ENCODE results near the gene GAMT.
"Not testable (repeated sequence)": the region's sequence is repeated elsewhere in the genome, so short reads cannot be mapped to it uniquely, and the experiment has no call there.

The GAMT gene

GRCh38 chr19:1433119-1434039 is 32.0 kb upstream of the GAMT start:
- no peak for DNase-seq (ENCODE audit: low spot score)

DNA sequence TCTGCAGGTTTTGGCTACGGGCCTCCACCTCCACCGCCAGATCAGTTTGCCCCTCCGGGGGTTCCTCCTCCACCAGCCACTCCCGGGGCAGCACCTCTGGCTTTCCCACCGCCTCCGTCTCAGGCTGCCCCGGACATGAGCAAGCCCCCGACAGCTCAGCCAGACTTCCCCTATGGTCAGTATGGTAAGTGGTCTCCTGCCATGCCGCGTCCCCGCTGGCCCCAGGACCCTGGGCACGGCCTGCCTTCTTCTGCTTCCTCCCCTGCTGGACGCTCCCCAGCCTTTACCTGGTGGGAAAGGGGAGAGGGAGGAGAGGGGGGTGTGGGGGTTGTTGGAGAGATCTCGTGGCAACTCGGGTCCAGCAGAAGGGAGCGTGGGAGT is 31.2 kb upstream of the GAMT start:
- DNase-seq (ENCODE audit: low spot score) = no peak

GRCh38 chr19:1431759-1432506 is 30.6 kb upstream of the GAMT start:
- DNase-seq (ENCODE audit: low spot score) = no peak

DNA sequence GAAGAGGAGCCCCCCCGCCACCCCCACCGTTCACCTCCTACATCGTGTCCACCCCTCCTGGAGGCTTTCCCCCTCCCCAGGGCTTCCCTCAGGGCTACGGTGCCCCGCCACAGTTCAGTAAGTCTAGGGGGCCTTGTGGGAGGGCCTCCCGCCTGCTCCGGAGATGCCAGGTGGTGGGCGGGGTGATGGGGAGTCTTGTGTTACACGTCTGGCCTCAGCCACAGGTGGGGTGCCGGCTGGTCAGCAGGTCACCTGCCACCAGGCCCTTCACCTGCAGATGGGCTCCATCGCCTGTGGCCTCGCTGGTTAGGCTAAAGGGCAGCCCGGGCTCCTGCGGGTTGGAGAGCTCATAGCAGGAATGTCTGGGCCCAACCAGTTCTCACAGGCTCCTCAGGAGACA is 28.9 kb upstream of the GAMT start:
- DNase-seq (ENCODE audit: low spot score) = no peak

DNA sequence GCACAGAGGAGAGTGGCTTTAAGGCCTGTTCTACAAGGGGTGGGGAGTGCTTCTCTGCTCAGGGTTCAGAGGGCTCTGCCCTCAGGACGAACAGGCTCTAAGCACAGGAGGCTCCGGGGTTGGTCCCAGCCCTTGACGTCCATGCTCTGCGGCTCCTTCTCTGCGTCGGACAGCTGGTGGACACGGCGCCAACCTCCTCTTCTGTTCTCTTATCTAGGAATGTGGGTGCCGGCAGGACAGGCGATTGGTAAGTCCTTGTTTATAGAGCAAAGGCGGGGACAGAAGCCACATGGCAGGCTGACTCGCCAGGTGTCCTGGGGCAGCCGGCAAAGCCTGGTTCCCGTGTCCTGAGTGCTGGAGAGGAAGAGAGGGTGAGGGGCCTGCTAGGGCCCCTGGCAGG is 28.4 kb upstream of the GAMT start:
- DNase-seq (ENCODE audit: low spot score) = no peak

DNA sequence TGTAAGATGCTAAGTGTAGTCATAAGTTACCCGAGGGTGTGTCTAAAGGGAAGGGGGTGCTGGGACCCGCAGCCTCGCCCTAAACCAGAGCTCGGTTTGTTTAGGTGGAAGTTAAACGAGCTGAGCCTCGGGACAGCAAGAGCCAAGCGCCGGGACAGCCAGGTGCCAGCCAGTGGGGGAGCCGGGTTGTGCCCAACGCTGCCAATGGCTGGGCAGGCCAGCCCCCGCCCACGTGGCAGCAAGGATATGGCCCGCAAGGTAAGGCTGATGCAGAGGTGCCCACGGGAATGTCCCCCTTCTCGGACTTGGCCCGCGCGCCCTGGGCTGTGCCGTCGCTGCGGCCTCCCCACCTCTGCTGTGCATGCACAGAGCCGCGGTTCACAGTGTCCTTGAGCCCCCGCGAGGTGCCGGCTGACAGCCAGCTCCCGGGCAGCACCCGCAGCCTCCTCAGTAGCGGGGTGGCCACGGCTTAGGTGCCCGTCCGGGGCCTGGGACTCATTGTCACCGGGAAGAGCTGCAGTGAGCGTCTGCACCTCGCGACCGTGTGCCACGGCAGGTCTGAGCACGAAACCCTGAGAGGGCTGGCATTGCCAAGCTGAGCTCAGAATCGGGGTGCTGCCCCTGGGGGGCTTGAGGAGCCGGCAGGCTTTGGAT is 27.5 kb upstream of the GAMT start:
- no peak for DNase-seq (ENCODE audit: low spot score)

- no peak for DNase-seq (ENCODE audit: low spot score)
Measured at GRCh38 chr19:1427221-1427920, 26.0 kb upstream of the GAMT start.

DNA sequence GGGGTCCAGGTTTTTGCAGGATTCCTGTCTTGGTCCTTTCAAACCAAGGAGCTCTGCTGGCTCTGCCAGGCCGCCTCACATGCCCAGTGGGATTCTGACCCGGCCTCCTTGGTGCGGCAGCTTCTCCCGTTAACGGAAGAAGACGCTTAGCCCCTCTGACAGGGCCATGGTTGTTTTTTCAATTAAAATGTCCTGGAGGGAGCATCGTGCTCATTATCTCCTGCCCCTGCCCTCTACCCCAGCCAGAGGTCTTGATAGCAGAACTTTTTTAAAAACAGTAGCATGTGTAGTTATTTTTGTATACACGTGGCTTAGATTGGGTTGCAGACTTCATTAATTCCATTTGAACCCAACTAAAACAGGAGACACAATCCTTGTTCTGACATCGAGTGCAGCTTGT is 25.4 kb upstream of the GAMT start:
- DNase-seq (ENCODE audit: low spot score) = no peak

GRCh38 chr19:1425902-1426301 is 24.6 kb upstream of the GAMT start:
- DNase-seq (ENCODE audit: low spot score) = no peak

GRCh38 chr19:1425102-1425837 is 23.9 kb upstream of the GAMT start:
- no peak for DNase-seq (ENCODE audit: low spot score)

- DNase-seq (ENCODE audit: low spot score) = no peak
Measured at GRCh38 chr19:1424192-1424955, 23.0 kb upstream of the GAMT start.

GRCh38 chr19:1423436-1424191 is 22.3 kb upstream of the GAMT start:
- DNase-seq (ENCODE audit: low spot score) = no peak

- no peak for DNase-seq (ENCODE audit: low spot score)
Measured at GRCh38 chr19:1422943-1423342, 21.6 kb upstream of the GAMT start.

- DNase-seq (ENCODE audit: low spot score) = no peak
Measured at GRCh38 chr19:1422360-1422759, 21.0 kb upstream of the GAMT start.

GRCh38 chr19:1421958-1422305 is 20.6 kb upstream of the GAMT start:
- no peak for DNase-seq (ENCODE audit: low spot score)

DNA sequence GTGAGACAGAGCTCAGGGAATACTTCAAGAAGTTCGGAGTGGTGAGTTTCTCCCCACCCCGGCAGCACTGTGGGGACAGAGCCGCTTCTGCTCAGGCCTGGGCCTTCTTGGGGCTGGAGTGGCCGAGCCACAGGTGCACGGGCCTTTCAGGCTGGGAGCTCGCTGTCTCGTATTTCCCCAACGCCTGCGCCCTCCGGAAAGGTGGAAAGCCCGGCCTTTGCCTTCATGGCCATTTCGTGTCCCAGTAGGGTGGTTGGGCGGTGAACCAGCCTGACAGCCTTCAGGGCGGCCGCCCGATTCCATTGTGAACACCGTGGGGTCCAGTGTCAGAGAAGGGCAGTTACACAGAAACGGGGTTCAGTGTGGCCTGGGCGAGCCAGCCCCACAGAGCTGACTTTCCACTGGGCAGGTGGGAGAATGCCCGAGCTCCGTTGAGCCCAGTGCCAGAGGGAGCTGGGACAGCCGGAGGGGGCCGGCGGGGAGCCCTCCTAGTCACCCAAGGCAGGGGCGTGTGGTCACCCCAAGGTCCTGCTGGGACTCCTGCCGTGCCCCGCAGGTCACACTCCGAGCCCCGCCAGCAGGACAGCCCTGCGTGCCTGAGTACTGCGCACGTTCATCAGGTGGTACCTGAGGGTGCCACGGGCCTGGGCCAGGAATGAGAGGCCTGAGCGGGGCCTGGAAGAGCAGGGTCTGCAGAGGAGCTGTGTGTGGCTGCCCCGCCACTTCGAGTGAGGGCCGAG is 20.0 kb upstream of the GAMT start:
- DNase-seq (ENCODE audit: low spot score) = no peak

DNA sequence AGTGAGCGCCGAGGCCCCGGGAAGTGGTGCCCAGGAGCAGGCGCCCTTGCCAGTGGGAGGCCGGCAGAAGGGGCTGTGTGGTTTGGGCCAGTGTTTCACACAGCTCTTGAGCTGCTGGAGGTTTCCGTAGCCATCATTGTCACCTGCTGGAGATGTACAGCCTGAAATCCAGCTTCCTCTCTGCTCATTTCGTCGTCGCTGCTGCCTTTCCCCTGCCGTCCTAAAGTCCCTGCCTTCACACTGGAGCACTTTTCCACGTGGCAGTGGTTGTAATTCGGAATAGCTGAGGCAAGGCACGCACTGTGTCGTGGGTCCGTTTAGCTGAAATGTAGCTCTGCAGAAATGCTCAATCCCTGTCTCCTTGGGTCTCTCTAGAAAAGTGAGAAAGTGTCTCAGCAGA is 19.2 kb upstream of the GAMT start:
- DNase-seq (ENCODE audit: low spot score) = no peak

DNA sequence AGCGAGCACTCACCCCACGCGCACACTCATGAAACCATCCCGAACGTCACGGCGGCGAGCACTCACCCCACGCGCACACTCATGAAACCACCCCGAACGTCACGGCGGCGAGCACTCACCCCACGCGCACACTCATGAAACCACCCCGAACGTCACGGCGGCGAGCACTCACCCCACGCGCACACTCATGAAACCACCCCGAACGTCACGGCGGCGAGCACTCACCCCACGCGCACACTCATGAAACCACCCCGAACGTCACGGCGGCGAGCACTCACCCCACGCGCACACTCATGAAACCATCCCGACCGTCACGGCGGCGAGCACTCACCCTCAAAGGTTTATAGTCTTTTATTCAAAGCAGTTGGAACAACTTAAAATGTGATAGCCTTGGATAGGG is 18.7 kb upstream of the GAMT start:
- not testable (repeated sequence) for DNase-seq (ENCODE audit: low spot score)

DNA sequence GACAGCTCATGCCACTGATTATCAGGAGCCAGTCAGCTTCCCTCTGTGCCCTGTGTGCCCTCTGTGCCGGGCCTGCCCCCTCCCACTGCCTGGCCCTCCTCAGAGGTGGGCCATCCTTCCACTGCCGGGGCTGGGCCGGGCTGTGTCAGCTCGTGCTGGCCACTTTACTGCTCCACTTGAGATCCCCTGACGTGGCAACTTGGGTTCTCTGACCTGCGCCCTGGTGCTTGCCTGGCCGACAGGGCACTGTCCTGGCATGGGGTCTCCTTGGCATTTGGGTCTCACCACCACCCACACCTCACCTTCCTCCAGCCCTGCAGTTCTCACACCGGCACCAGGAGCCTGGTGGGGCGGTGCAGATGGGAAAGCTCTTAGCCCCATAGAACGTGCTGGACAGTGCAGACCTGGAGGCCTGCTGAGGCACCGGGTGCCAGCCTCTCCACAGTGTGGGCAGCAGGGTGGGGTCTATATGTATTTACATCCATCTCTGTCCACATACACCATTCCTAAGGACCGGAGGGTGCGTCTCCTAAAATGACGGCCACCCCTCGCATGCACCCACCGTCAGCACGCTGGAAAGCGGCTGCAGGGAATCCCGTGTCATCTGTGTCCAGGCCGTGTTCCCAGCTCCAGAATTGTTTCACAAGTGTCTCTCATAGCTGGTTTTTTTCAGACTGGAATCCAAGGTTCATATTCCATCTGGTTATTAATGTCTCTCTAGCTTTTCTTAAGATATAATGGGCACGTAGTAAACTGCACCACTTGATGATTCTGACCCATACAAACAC is 17.8 kb upstream of the GAMT start:
- no peak for DNase-seq (ENCODE audit: low spot score)
